WERI-Rb-1 (cell line): ENCODE measurements around the gene TTN.

Experiments
- DNase-seq: peaks from one replicate; pipeline ENCODE4 v3.0.0-alpha.2; 2020
- H3K27ac ChIP-seq: fragments of 250-450 bp; sonication (Bioruptor Pico); 2 replicates; pipeline ENCODE4 v1.5.1; 2020; ENCODE audit warnings: mild to moderate bottlenecking, moderate library complexity
- H3K27me3 ChIP-seq: fragments of 250-450 bp; sonication (Bioruptor Pico); 2 replicates; pipeline ENCODE4 v1.5.1; 2021; ENCODE audit warnings: mild to moderate bottlenecking, low read depth, moderate library complexity; ENCODE audit not compliant: insufficient read depth, severe bottlenecking
- H3K36me3 ChIP-seq: fragments of 250-450 bp; sonication (Bioruptor Pico); 2 replicates; pipeline ENCODE4 v1.5.1; 2020; ENCODE audit warnings: mild to moderate bottlenecking, moderate library complexity
- H3K4me3 ChIP-seq: 2 replicates; pipeline ENCODE4 v1.5.1; 2011; ENCODE audit warnings: low read depth, mild to moderate bottlenecking, control low read depth, low read length
- H3K9me3 ChIP-seq: fragments of 250-450 bp; sonication (Bioruptor Pico); 2 replicates; pipeline ENCODE4 v1.5.1; 2021; ENCODE audit warnings: mild to moderate bottlenecking, moderate library complexity; ENCODE audit not compliant: severe bottlenecking
- CTCF ChIP-seq: IDR thresholded peaks from 2 replicates; pipeline ENCODE4 v1.5.1; 2011; ENCODE audit warnings: low read depth, mild to moderate bottlenecking, control low read depth, inconsistent platforms, low read length

Gene TTN

DNA sequence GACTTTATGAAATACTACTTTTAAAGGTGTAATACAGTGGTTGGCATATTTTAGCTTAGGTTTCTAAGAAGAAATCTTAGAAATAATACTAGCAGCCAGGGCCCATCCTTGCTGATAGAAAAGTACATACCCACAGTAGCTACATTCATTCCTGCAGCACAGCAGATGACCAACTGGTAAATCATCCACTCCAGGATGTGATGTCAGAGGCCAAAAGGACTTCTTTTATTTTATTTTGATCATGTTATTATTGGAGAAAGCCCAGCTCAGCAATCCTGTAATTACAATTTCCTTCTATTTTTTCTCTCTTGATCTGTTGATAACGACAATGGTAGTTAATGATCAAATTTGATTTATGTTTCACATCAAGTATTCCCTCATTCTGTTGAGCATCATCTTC lies 18.0 kb upstream of the TTN start:
- H3K36me3 ChIP-seq, result peaks cover 4% of the 10 kb centered on the region
- no peak overlapping the region for H3K27ac ChIP-seq
- no peak overlapping the region for H3K4me3 ChIP-seq
- no peak for TF ChIP-seq CTCF
- no peak for DNase-seq
- no peaks in the 10 kb centered on the region for H3K27me3 ChIP-seq
- no peaks in the 10 kb centered on the region for H3K9me3 ChIP-seq

DNA sequence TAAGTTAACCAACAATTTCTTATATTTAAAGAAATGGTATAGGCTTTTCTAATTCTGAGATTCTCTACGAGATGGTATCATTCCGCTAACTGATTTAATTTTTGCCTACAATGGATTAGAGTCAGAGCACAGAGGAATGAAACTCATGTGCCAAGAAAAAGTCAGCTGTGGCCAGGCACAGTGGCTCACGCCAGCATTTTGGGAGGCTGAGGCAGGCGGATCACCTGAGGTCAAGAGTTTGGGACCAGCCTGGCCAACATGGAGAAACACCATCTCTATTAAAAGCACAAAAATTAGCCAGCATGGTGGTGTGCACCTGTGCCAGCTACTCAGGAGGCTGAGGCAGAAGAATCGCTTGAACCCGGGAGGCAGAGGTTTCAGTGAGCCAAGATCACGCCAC lies 17.0 kb upstream of the TTN start:
- TF ChIP-seq CTCF, result no peak
- Histone ChIP-seq H3K36me3 (no peaks in the 10 kb centered on the region; the same call in none of the 2 replicates), H3K27ac (no peak overlapping the region), H3K9me3 (no peaks in the 10 kb centered on the region), H3K27me3 (no peaks in the 10 kb centered on the region), H3K4me3 (no peak overlapping the region)
- DNase-seq, result no peak

- Histone ChIP-seq H3K36me3 (no peaks in the 10 kb centered on the region; the same call in 1 of the 2 replicates), H3K4me3 (no peak overlapping the region), H3K27ac (no peak overlapping the region), H3K9me3 (no peaks in the 10 kb centered on the region), H3K27me3 (no peaks in the 10 kb centered on the region)
- TF ChIP-seq CTCF, result no peak
- DNase-seq, result no peak
These were observed 12.8 kb upstream of the TTN start for GRCh38 chr2:178819992-178820391.

DNA sequence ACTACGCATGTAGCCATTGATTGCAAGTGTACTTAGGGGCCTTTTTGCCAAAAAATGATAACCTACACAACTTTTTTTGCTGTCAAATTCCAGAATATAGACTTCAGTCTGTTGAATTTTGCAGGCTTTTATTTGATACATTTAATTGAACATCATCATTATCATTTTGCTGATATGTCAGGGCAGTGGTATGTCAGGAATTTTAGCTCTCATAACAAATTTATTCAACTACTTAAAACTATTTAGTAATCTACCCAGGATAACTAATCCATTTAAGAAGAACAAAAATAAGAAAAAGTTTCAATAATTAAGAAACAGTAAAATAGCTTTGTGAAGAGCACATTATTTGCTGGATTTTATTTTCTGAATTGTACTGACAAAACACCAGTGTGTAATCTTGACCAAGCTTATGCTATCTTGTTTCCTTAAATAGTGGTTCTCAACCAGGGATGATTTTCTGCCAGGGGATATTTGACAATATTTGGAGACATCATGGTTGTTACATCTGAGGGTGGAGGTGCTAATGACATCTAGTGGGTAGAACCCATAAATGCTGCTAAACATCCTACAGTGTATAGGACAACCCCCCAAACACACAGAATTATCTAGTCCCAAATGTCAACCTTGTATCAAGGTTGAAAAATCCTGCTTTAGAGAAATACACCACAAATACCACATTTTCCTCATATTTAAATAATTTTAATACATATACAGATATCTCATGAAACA lies 12.1 kb upstream of the TTN start:
- TF ChIP-seq CTCF, result no peak
- H3K36me3 ChIP-seq, result no peaks in the 10 kb centered on the region; the same call in 1 of the 2 replicates
- H3K27ac ChIP-seq, result no peak overlapping the region
- H3K4me3 ChIP-seq, result no peak overlapping the region
- no peak for DNase-seq
- no peaks in the 10 kb centered on the region for H3K9me3 ChIP-seq
- no peaks in the 10 kb centered on the region for H3K27me3 ChIP-seq

- Histone ChIP-seq H3K9me3 (no peaks in the 10 kb centered on the region), H3K27me3 (no peaks in the 10 kb centered on the region), H3K4me3 (no peak overlapping the region), H3K27ac (no peak overlapping the region), H3K36me3 (0 out of 2 replicates have a peak, but pooled peaks cover 3% of the 10 kb centered on the region)
- TF ChIP-seq CTCF, result no peak
- no peak for DNase-seq
These were observed 4.7 kb upstream of the TTN start for GRCh38 chr2:178811901-178812300.

DNA sequence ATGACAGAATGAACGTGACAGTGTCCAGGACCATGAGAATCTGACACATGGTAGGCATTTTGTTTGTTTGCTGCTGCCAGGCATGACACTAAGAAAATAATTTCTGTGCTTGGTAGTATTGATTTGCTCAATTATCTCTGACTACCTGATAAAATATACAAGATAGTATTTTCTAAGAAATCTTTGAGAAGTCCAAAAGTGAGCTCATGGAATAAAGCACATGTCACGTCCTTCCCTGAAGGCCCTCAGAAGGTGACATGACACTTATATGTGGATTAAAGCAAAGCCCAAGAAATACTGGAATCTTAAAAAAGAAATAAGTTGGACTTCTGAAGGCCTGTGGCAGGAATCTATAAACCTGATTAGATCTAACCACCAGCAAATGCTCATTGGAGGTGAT lies 3.8 kb upstream of the TTN start:
- no peaks in the 10 kb centered on the region for H3K27me3 ChIP-seq
- 0 out of 2 replicates have a peak, but pooled peaks cover 3% of the 10 kb centered on the region for H3K36me3 ChIP-seq
- H3K4me3 ChIP-seq, result no peak overlapping the region
- no peak for DNase-seq
- H3K27ac ChIP-seq, result no peak overlapping the region
- no peak for TF ChIP-seq CTCF
- H3K9me3 ChIP-seq, result no peaks in the 10 kb centered on the region
